Uterus (tissue), 2 donors: ENCODE measurements around the gene RB1.

ENCODE experiments used
- CTCF ChIP-seq, 4 experiments: fragments of 200-600 bp in 2 of 4; fragments of 450-650 bp in 2 of 4; sonication (generic) in 2 of 4; IDR thresholded peaks; one replicate each; pipeline ENCODE4 v1.5.1; 2016 to 2019; ENCODE audit warnings: antibody characterized with exemption in 4 of 4, mild to moderate bottlenecking in 2 of 4, moderate library complexity in 1 of 4
- POLR2A ChIP-seq, 2 donors: fragments of 450-650 bp; IDR thresholded peaks; one replicate each; pipeline ENCODE4 v1.6.1; 2016; ENCODE audit warnings: antibody characterized with exemption in 2 of 2, mild to moderate bottlenecking in 1 of 2, moderate library complexity in 1 of 2

- no peak for TF ChIP-seq CTCF (IDR thresholded peaks at IDR 0.05)
- no peak for TF ChIP-seq POLR2A (IDR thresholded peaks at IDR 0.05)
These were observed 18.7 kb downstream of the RB1 start for GRCh38 chr13:48322294-48322693.
